Activated T-cell treated with anti-CD3 and anti-CD28 coated beads for 4 hours (primary cell): Measurements from ENCODE around the gene EPS8L3.
"Not testable (repeated sequence)": the region's sequence is repeated elsewhere in the genome, so short reads cannot be mapped to it uniquely, and the experiment has no call there.

Experiments
- DNase-seq: peaks from one replicate; pipeline ENCODE4 v3.0.0-alpha.2; 2020

The EPS8L3 gene, protein sequence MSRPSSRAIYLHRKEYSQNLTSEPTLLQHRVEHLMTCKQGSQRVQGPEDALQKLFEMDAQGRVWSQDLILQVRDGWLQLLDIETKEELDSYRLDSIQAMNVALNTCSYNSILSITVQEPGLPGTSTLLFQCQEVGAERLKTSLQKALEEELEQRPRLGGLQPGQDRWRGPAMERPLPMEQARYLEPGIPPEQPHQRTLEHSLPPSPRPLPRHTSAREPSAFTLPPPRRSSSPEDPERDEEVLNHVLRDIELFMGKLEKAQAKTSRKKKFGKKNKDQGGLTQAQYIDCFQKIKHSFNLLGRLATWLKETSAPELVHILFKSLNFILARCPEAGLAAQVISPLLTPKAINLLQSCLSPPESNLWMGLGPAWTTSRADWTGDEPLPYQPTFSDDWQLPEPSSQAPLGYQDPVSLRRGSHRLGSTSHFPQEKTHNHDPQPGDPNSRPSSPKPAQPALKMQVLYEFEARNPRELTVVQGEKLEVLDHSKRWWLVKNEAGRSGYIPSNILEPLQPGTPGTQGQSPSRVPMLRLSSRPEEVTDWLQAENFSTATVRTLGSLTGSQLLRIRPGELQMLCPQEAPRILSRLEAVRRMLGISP

DNA sequence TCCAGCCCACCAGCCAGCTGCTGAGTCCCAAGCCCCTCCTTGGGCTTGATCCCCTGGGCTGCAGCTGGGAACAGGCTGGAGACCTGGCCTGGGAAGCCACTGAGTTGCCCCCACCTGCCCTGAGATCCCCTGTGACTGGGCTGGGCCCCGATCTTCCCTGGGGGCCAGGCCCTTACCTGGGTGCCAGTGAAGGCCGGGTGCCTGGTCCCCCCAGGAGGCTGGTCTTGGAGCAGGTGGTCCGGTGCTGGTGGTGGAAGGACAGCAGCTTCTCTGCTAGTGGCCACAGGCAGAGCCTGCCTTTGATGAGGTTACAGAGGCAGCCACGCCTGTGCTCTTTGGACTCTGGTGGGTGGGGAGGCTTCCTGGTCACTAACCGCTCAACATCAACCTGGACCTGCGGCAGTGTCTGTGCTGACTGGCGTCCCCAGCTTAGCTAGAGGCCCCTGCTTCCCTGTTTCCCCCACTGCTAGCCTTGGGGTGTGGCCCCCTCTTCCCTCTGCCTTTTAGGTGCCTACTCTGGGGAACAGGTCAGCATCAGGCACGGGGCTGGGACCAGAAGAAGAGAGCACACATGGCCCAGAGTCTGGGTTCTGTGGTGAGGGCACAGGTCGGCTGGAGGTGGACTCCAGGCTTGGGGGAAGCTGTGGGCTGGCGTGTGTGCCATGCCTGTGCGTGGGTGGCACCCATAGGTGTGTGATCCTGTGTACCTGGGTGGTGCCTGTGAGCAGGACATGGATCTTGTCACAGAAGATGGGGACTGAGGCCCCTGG is at the start of gene EPS8L3:
EPS8L3 (minus strand) TSS at position 278 of the 770 bp plus-strand sequence. CDS start 2,174 bp downstream, outside the sequence.
- no peak for DNase-seq

DNA sequence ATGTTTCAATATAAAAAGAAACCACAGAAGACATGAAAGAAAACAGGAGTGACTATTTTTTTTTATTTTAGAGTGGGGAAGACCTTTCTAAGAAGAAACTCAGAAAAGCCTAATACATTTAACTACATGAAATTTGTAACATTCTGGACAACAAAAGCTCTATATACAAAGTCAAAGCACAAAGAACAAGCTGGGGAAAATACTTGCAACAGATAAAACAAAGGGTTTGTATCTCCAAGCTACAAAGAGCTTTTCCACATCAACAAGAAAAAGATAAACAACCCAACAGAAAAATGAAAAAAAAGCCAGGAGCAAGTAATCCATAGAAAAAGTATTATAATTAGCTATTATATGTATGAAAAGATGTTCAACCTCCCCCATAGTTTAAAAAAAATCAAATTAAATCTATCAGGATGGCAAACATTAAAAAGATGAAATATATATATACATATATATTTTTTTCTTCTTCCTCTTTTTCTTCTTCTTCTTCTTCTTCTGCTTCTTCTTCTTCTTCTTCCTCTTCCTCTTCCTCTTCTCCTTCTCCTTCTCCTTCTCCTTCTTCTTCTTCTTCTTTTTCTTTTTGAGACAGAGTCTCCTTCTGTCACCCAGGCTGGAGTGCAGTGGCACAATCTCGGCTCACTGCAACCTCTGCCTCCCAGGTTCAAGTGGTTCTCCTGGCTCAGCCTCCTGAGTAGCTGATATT is 49.1 kb upstream of the EPS8L3 start:
- no peak for DNase-seq

DNA sequence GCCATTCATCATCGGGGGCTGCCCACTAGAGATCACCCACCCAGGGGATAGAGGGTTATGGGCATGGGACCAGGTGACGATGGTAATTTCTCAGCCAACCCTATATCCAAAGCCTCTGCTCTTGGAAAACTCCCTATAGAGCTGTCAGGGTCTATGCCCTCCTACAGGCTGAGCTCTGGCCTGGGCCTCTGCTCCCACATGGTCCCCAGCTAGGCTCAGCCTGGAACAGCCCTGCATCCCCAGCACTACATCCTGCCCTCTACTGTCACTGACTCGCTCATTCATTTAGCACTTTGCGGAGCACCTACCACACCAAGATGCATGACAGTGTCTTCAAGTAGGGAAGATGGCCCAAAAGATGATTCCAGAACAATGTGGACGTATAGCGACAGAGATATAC is 45.0 kb upstream of the EPS8L3 start:
- no peak for DNase-seq

DNA sequence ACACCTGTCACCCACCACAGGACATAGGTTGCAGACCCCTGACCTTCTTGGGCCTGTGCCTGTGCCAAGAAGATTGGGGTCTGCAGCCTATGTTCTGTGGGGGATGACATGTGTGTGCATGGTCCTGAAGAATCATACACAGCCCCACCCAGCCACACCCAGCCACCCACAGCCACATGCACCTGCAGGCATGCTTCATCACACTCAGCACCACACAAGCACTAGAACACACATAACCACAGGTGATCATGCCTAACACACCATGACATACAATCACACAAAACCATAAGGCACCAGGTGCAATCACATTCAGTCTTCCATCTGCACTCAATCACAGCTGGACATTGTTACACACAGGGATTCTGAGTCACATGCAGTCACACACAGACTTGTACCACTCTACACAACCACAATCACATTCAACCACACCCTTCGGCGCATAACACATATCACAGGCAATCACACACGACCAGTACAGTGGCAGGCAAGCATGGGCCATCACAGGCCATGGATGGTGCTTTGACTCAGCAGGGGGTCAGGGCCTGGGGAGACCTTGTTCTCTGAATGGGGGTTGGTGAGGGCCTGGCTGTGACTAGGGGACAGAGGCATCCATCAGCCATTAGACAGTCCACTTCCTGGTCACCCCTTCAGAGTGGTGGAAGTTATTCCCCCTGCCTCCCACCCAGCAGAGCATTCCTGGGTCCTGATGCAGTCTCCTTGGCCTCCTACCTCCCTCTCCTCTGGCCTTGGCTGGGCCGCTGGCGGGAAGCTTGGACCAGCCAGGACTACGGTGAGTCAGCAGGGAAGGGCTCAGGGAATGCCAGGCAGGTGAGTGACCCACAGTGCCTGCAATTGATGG is 44.3 kb upstream of the EPS8L3 start:
- no peak for DNase-seq

DNA sequence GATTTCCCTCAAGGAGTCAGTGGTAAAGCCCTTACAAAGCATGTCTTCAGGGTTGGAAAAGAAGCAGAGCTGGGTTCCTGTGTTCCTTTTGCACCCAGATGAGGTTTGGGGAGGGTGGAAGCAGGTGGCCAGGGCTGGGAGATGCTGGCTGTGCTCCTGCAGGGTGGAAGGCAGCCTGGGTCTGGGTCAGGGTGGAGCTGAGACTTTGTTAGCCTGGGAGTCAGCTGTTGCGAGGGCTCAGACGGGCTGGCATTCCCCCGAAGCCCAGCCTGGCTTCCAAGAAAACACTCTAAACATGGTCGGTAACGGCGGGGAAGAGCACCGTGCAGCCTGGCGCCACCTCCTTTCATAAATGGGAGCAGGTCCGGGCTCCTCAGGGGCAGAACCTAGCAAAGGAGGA is 43.7 kb upstream of the EPS8L3 start:
- DNase-seq, result no peak

DNA sequence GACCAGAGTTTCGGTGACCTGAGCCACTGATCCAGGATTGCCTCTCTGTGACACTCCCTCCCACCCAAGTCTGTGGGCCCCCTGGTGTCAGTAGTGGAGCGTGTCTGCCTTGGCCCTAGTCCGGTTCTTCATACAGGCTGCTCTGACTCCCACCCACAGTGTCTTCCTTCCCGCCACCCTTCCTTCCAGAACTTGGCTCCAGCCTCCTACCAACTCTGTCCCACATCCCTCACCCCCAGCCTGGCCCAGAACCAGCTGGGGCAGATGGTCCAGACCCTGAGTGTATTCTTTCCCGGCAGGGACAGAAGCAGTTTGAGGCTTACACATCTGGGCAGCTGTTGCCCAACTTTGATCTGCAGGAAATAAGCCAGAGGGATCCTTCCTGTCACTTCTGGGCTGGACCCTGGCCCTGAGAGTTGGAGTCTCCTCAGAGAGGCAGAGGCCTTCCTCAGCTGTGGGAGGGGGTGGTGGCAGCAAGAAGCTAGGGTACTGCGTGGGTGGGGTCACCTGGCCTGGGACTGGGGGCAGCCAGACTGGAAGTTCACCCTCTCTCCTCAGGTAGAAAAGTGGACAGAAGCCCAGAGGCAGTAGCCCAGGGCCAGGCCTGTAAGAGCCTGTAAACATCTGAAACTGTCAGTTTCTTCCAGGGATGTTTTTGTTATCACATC is 43.1 kb upstream of the EPS8L3 start:
- no peak for DNase-seq

DNA sequence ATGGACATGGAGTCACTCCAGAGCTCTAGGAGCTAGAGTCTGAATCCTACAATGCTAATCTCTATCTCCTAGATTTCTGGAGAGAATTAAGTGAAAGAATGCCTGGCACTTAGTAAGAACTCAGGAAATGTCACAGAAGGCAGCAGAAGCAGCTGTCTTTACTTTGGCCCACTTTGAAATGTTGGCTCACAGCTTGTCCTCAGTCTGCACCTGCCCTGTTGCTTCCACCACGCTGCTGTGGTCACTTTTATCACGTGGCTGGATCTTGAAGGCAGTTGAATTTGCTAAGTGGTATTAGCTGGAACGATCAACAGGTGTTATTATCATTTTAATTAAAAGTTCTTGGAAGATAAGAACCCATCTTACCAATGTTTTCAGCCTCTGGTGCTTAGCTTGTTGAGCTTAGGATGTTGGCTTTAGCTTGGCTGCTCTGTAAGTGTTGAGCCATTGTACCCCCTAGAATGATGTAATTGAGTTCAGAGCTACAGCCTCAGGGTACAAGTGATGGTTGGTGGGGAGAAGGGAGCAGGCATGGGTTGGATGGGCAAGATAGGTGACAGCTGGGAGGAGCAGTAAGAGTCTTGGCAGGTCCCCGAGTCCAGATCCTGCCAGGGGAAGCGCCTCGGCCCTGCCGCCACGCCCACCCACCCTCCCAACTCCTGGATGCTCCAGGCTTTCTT is 41.9 kb upstream of the EPS8L3 start:
- DNase-seq, result no peak

DNA sequence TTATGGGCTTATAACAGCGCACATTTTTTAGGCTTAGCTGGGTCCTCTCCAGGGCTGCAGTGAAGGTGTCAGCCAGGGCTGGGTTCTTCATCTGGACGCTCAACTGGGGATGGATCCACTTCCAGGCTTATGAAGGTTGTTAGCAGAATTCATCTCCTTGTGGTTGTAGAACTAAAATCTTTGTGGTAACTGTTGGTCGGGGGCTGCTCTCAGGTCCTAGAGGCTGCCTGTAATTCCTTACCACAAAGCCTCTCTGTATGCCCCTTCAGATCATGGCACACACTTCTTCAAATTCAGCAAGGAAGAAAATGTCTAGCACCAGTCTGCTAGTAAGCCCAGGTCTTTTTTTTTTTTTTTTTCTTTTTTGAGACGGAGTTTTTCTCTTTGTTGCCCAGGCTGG is 40.9 kb upstream of the EPS8L3 start:
- DNase-seq, result no peak

DNA sequence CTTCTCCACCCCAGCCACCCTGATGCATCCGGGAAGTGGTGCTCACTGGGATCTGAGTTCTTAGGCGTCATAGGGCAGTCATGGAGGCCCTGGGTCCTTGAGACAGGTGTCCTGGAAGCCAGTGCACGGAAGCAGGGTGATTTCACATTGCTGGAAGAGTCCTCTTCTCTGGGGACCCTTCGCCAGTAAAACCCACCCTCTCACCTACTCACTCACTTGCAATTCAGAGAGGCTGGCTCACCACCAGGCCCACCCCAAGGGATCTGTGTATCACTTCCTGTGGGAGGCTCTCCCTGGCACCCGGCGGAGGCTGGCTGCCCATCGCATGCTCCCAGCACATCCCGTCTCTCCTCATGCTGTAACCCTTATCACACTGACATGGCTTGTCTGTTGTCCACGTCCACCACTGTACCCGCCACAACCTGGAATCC is 40.2 kb upstream of the EPS8L3 start:
- no peak for DNase-seq

DNA sequence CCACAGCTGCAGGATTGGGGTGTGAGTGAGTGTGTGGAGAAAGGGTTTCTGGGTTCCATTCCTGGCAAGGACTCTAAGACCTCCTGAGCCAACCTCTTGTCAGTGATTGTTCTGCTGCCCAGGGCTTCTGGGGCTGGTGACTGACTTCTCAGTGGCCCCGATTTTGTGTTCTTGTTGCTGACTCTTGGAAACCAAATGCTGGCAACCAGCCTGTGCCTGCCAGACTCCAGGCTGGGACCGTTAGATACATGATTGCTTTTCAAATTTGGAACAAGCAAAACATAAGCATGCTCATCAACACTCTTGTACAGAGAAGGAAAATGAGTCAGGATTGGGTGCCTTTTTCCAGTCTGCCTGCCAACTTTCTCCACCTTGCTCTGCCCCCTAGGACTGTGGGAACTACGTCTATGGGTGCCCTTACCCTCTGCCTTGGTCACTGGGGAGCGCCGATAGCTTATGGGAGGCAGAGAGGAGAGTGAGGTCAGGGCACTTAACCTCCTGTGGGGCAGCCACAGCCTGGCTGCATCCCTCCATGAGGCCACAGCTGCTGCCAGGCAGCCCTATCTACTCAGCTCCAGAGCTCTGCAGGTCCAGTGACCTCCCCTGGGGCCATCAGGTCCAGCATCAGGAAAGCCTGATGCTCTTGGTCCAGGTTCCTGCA is 39.3 kb upstream of the EPS8L3 start:
- DNase-seq, result no peak

DNA sequence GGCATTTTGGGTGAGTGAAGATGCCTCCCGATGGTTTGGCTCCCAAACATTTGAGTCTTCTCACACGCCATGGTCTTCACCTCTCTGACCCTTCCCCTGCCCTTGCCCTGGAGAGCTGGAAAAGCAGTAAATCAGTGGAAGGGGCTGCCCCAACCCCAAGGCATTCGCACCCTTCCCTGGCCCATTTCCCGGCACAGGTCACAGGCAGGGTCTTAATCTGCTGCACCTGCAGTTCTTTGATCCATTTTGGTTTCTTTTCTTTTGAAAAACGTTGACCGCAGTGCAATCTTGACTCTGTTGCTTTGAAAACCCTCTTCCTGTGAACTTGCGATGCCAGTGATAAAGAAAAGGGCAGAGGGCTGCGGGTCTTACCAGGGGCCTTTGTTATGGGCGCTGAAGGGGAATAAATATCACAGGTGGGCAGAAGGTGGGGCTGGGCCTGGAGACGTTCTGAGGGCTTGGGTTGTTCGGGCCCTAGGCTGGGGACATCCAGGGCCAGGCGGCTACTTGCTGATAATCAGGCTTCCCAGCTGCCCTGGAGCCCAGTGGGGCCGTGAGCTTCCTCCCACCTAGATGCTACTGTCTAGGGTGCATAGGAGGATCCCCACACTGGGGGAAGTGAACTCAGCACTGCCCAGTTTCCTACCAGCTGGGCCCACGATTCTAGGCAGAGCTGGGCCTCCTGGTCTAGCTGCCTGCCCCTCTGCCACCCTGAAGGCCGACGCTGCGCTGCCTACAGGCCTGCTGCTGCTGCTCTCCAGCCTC is 38.6 kb upstream of the EPS8L3 start:
- peak; percentile 26 for DNase-seq

DNA sequence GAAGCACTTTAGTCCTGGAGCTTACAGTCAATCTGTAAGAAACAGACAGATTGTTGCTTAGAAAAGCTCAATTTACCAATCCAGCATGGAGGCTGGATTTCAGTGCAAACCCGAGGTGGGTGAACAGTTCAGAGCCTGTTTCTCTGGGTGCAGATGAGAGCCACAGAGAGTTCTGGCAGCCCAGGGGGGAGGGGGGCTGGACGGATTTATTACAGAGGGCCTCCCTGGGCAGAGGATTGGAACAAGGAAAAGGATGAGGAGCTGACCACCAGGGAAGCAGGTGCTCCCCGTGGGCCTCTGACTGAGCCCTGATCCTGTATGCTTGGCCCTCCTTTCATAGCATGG is 38.0 kb upstream of the EPS8L3 start:
- DNase-seq, result no peak

DNA sequence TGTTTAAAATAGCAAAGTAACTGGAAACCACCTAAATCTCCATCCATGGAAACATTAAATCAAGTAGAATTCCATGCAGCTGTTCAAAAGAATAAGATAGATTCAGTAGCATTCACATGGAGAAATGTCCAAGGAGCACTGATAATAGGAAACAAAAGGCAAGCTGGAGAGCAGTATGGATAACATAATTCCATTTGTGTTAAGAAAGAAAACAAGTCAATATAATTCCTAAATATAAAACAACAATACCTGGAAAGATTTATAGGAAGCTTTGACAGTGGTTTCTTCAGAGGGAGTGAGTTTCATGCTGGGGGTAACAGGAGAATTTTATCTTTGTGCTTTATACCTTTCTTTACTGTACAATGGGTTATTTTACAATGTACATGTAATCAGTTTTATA is 36.6 kb upstream of the EPS8L3 start:
- no peak for DNase-seq

DNA sequence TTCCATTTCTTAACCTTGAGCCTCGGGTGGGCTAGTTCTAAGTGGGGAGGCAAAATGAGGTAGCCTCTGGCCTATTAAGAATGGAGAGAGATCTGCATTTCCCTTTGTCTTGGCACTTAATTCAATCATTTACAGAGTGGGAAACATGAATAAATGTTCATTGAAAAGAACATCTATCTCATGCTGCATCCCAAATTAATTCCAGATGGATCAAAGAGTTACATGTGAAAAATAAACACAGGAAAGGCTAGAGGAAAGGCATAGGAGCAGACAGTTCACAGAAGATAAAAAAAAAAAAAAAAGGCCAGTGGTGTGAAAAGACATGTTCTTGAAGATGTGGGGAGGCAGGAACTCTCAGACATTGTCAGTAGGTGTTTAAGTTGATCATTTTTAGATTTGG is 35.7 kb upstream of the EPS8L3 start:
- DNase-seq, result no peak

DNA sequence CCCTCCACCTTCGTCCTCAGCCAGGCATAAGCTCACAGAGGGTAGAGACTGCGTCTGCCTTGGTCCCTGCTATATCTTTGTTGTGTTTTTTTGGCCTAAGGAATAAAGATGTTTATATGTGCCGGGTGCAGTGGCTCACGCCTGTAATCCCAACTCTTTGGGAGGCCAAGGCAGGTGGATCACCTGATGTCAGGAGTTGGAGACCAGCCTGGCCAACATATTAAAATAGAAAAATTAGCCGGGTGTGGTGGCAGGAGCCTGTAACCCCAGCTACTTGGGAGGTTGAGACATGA is 33.5 kb upstream of the EPS8L3 start:
- DNase-seq, result not testable (repeated sequence)

DNA sequence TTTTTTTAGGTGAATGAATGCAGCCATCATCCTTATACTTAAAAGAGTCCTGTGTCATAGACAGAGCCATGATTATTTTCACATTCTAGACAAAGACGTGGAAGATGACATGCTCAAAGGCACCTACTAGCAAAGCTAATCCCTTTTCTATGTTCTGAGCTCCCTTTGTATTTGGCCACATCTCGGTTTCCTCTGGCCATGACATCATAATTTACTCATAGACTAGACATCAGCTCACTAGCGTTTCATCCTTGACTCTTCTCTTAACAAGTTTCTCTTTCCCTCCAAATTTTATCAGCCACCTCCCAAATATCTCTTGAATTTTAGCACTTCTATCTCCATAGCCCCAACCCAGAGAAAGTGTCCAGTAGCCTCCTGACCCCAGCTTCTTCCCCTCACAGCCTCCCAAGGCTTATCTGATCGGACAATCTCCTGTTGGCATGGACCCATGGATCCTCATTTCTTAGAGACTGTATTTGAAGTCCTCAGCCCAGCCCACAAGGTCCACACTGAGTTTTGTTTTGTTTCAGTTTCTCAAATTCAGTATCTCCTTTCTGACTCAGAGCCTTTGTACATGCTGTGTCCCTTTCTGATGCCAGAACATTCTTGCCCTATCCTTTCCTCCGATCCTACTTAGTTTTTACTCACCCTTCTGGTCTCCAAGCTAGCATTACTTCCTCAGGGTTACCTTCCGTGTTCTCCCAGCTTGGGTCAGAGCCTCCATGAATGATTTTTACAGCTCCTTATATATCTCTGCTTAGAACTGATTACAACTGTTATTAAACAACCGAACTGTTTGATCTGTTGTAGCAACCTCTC is 33.0 kb upstream of the EPS8L3 start:
- DNase-seq, result no peak

DNA sequence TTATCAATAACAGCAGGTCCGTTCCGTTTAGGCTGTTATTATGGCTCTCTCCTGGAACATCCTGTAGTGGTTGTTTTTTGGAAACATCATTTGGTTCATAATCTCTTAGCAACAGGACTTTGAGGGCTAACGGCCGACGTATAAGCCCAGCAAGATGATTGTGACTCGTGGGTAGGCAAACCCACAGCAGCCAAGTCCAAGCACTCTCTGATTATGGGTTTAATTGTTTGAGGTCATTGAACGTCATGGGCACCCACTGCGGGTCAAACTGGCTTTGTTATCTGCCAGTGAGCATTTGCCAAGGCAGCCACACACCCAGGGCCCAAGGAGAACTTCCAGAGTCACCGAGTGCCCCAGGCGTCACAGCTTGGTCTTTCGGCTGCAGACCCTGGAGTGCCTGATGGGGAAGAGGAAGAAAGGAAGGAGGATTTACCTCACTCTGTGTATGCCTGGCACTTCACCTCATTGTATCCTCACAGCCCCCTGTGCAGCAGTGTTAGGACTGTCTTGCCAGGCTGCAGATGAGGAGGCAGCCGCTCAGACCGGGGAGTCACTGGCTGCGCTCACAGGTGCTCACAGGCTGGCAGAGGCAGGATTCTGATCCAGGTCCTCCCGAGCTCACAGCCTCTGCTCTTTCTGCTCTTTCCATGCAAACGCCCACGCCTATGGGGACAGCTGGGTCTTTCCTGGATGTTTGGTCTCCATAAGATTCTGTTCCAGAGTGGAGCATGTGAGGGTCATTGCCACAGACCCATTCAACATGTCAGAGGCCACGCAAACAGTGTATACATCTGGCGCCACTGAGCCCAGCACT is 30.8 kb upstream of the EPS8L3 start:
- no peak for DNase-seq
